Measurements from ENCODE around the gene C1QTNF9. TPM values are rescaled to one million over a fixed set of nuclear protein-coding genes. Genes with fewer than 3 reads are reported as not detected.
"Not testable (repeated sequence)": the region's sequence is repeated elsewhere in the genome, so short reads cannot be mapped to it uniquely, and the experiment has no call there.

Gene C1QTNF9
- total and polyA plus RNA-seq, 2 donors (not counting 1 experiment from before 2014, with no cell fraction given) = not detected

DNA sequence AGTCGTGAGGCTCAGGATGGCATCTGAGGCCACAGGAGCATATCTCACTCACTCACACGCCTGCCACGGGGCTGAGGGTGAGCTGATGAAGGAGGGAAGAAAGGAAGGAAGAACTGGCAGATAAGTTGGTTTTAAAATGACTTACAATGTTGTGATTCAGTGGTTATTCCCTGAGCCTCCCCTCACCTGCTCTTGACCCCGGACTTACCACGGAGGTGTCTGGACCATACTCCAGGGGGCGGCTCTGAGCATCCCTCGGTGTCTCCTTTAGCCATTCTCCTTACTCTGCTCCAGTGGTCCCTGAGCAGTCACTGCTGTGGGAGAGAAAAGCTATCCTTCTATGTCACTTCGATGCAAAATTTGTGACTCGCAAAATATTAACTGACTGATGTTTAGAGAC lies 61.9 kb downstream of the C1QTNF9 start:
- H3K9ac ChIP-seq (ENCODE audit: low read length); H3K4me3 Mint-ChIP-seq; H3K27me3 ChIP-seq (replicated peaks in 1 of 4; ENCODE audit: control extremely low read depth in 1 of 4, control insufficient read depth in 3 of 4, insufficient read depth in 4 of 4, low read length in 3 of 4); H2AFZ ChIP-seq (ENCODE audit: insufficient read depth, low read depth, low read length, poor library complexity, severe bottlenecking); DNase-seq; POLR2A ChIA-PET; H3K4me1 Mint-ChIP-seq; H3K4me2 ChIP-seq (replicated peaks; ENCODE audit: low read depth, low read length, poor library complexity, severe bottlenecking); ATAC-seq (ENCODE audit: low read depth); H3K27ac ChIP-seq (ENCODE audit: low read length in 2 of 2); H3K4me3 ChIP-seq (ENCODE audit: control extremely low read depth in 1 of 5, extremely low read depth in 1 of 5, insufficient read depth in 1 of 5, low read depth in 2 of 5, low read length in 4 of 5); H4K20me1 ChIP-seq (ENCODE audit: control insufficient read depth, insufficient read depth, low read length, poor library complexity, severe bottlenecking); intact Hi-C loops (cut with micrococcal nuclease); H3K4me1 ChIP-seq (ENCODE audit: control insufficient read depth in 2 of 2, insufficient read depth in 2 of 2, low read length in 2 of 2); H3K79me2 ChIP-seq (ENCODE audit: control insufficient read depth, insufficient read depth, low read length); H3K27ac Mint-ChIP-seq; H3K9me3 Mint-ChIP-seq (ENCODE audit: insufficient read depth); H3K9me3 ChIP-seq (ENCODE audit: control extremely low read depth in 1 of 3, control insufficient read depth in 2 of 3, insufficient read depth in 1 of 3, low read length in 2 of 3); CTCF ChIA-PET; H3K36me3 ChIP-seq (replicated peaks in 1 of 2; ENCODE audit: control extremely low read depth in 1 of 2, control insufficient read depth in 1 of 2, extremely low read depth in 1 of 2, insufficient read depth in 2 of 2, low read length in 1 of 2): not testable (repeated sequence)
- 82% methylated on average over 5 of the region's 9 CpGs for WGBS (ENCODE audit: insufficient coverage)
- peaks cover 23% of the 10 kb centered on the region for H3K27me3 Mint-ChIP-seq

Other genes starting within 250 kb of the C1QTNF9 start
- gene SPATA13, start 148.9 kb upstream of the C1QTNF9 start, total RNA-seq = 8.3 and 8.8 TPM in 2 replicates
- gene SPATA13, start 148.9 kb upstream of the C1QTNF9 start, polyA plus RNA-seq = 5.7 and 7.9 TPM in 2 replicates
- 88.4 and 88.8 TPM in 2 replicates for gene PARP4, start 203.2 kb downstream of the C1QTNF9 start, total RNA-seq
- gene PARP4, start 203.2 kb downstream of the C1QTNF9 start, polyA plus RNA-seq = 17.5 and 22.2 TPM in 2 replicates